HG03045 (cell line): Measurements from ENCODE around the gene CPM.
"Not testable (repeated sequence)": the region's sequence is repeated elsewhere in the genome, so short reads cannot be mapped to it uniquely, and the experiment has no call there.

Experiments used
- ATAC-seq: cut with Tn5 transposase; IDR thresholded peaks from one replicate; pipeline ENCODE4 v1.9.1; 2021; ENCODE audit warnings: mild to moderate bottlenecking, moderate library complexity; ENCODE audit not compliant: unreplicated experiment

The CPM gene

DNA sequence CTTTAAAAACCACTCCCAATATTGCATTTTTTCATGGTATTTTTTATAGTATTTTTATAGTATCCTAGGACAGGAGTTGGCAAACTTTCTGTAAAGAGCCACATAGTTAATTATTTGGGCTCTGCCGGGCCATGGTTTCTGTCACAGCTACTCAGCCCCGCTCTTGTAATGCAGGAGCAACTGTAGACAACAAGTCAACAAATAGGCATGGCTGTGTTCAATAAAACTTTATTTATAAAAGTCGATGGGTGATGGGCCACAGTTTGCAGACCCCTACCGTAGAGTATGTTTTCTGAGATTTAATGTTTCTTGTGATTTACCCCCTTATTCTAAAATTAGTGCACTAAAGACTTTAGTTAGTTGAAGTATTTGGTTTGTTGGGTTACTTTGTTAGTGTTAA is 99.5 kb downstream of the CPM start:
- no peak for ATAC-seq

DNA sequence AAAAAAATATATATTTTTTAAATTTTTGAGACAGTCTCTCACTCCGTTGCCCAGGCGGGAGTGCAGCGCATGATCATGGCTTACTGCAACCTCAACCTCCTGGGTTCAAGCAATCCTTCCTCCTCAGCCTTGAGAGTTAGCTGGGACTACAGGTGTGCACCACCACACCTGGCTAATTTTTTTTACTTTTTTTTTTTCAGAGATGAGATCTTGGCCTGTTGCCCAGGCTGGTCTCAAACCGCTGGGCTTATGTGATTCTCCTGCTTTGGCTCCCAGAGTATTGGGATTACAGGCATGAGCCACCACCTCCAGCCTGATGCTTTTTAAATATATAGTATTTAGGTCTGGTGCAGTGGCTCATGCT is 100.5 kb downstream of the CPM start:
- ATAC-seq = no peak

DNA sequence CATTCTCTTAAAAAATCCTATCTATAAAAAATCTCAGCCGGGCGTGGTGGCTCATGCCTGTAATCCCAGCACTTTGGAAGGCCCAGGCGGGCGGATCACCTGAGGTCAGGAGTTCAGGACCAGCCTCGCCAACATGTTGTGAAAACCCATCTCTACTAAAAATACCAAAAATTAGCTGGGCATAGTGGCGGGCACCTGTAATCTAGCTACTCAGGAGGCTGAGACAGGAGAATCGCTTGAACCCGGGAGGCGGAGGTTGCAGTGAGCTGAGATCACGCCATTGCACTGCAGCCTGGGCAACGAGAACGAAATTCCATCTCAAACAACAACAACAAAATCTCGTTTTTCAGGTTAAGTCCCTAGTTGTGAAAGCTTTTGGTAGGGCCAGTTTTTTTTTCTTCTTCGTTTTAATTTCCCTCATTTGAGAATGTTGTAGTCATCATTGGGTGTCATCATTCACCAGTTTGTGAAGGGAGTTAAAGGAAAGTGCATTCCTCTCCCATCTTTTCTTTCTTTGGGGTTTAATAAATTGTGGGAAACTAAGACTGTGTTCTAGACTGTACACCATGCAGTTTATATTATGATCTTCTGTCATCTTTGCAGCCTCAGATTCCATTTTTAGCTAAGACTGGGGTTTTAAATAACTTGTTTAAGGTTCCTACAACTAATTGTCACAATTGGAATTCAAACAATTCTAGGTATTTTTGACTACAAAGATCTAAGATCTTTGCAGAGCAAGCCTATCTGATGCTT is 101.0 kb downstream of the CPM start:
- ATAC-seq = no peak

DNA sequence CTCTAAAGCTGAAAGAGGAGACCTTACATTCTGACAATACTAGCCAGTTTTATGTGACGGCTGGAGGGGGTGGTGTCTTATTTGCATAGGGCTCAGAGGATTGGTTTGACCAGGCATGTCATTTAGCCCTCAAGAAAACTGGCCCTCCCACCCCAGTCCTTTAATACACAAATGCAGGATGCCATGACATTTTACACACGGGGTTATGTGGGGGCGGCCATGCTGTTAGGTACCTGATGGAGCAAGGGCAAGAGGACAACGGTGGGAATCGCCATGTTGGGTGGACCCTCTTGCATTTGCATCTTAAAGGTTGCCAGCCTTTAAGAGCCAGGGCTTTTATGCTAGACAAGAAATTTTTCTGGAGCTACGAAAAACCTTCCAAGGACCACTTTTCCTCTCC is 101.7 kb downstream of the CPM start:
- ATAC-seq = no peak

DNA sequence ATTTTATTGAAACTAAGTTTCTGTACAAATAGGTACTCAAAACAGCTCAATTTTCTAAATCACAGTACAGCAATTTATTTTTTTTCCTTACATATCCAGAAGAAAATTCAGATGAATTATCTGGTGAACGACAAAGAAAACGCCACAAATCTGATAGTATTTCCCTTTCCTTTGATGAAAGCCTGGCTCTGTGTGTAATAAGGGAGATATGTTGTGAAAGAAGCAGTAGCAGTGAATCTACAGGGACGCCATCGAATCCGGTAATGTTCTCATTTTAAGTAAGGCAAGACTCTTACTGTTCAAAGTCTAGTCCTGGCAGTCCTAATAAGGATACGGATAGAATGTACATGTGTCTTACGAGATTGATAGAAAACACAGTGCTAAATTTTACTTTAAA is 104.3 kb downstream of the CPM start:
- ATAC-seq = no peak

DNA sequence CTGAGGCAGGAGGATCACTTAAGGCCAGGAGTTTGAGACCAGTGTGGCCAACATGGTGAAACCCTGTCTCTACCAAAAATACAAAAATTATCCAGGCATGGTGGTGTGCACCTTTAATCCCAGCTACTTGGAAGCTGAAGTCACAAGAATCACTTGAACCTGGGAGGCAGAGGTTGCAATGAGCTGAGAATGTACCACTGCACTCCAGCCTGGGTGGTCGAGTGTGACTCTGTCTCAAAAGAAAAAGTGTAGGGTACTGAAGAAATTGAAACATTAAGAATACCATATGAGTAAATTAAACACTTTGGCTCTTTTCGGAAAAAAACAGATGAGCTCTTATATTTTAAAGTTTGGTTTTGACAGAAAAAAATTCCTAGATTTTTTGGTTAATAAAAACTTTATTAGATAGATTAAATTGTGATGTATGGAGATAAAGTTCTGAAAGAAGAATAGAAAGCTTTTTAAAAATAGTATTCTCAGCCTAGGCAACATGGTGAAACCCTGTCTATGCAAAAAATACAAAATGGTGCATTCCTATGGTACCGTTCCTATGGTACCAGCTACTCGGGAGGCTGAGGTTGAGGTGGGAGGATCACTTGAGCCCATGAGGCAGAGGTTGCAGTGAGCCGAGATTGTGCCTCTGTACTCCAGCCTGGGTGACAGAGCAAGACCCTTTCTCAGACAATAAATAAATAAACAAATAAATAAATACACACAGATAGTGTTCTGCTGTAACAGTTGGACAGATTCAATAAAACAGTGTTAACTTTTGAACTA is 104.9 kb downstream of the CPM start:
- no peak for ATAC-seq

DNA sequence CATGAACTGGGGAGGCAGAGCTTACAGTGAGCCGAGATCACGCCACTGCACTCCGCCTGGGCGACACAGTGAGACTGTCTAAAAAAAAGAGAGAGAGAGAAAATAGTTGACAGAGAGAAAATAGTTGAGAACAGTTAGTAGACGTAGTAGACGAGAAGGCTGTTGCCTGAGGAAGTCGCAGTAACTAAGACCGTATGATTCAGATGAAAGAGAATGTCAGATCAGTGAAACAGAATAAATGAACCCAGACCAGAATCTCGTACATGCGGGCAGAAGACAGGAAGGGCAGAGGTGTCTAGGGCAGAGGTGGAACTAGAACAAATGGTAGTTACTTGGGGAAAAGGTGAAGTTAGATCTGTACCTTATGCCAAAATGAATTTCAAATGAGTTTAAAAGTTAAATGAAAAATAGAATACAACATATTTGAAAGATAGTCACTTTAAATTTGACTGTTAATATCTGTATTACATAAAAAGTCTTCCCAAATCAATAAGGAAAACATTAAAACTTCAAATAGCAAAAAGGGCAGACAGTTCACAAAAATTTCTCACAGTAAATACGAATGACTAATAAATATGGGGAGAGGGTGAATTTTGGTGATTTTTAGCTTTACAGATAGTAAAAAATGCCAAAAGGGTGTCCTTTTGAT is 107.3 kb downstream of the CPM start:
- ATAC-seq = no peak

DNA sequence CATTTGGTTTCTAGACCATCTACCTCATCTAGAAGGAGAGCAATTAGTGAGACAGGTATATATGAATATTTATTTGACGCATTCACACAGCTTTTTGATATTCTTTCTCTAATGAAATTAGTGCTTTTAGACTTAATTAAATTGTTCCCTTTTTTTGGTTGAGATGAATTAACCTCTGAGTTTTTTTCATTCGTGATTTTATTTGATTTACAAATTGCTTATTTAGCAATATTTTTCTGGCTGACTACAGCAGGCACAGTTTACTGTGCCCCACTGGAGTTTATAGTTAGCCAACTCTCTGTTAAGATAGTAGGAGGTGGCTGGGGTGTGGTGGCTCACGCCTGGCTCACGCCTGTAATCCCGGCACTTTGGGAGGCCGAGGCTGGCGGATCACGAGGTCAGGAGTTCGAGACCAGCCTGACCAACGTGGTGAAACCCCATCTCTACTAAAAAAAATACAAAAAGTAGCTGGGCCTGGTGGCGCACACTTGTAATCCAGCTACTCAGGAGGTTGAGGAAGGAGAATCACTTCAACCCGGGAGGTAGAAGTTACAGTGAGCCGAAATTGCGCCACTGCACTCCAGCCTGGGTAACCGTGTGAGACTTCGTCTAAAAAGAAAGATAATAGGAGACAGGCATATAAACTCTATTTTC is 108.2 kb downstream of the CPM start:
- ATAC-seq = no peak

DNA sequence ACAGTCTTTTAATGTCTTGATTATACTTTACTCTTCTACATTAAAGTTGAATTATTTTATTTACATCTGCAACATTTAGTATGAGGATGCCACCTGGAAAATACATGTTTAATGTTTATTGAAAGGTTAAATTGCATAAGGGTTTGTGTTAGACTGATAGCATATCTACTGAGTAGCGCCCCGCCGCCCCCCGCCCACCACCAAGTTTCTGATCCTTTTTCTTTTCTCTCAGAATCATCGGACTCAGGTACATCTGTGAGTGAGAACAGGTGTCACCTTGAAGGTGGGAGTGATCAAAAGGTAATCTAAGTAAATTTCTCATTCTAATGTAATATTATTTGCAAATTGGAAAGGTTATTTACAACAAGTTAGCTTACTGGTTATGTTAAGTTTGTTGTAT is 108.8 kb downstream of the CPM start:
- no peak for ATAC-seq

DNA sequence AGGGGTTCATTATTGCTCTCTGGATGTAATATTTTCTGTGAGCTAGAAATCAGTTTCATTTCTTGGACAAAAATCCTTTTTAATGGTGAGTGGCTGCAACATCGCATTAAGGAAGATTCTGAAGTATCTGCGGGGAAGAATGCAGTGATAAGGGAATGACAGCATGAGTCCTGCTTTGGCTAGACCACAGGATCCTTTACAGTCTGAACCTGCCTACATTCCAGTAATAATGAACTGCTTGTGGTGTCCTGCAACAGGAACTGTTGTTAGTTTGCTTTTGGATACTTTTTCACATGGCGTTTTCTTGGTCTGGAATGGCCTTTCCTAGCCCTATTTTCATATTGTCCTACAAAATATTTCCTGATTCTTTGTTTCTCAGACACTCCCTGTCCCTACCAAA is 109.3 kb downstream of the CPM start:
- ATAC-seq = no peak

DNA sequence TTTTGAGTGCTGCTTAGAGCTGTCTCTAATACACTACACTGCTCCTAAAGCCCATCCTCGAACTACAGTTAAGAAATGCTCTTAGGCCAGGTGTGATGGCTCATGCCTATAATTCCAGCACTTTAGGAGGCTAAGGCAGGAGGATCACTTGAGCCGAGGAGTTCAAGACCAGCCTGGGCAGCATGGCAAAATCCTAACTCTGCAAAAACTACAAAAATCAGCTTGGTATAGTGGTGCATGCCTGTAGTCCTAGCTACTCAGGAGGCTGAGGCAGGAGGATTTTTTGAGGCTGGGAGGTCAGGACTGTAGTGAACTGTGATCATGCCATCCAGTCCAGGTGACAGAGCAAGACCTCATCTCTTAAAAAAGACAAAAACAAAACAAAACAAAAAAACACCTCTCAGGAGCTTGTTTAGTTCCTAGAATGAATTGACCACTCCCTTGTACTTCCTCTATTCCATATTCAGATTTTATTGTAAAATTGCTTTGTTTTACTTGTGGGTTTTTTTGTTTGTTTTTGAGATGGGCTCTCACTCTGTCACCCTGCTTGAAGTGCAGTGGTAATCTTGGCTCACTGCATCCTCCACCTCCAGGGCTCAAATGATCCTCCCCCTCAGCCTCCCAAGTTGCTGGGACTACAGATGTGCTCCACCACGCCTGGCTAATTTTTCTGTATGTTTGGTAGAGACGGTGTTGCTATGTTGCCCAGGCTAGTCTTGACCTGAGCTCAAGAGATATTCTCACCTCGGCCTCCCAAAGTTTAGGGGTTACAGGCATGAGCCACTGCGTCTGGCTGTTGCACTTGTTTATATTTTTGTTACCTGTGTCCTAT is 111.4 kb downstream of the CPM start:
- ATAC-seq = no peak

DNA sequence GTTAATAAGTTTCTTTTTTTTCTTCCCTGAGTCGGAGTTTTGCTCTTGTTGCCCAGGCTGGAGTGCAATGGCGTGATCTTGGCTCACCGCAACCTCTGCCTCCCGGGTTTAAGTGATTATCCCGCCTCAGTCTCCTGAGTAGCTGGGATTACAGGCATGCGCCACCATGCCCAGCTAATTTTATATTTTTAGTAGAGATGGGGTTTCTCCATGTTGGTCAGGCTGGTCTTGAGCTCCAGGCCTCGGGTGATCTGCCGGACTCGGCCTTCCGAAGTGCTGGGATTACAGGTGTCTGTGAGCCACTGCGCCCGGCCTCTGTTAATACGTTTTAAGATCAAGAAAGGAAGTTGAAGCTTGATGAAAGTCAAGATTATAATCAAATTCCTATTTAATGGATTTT is 113.5 kb downstream of the CPM start:
- not testable (repeated sequence) for ATAC-seq

DNA sequence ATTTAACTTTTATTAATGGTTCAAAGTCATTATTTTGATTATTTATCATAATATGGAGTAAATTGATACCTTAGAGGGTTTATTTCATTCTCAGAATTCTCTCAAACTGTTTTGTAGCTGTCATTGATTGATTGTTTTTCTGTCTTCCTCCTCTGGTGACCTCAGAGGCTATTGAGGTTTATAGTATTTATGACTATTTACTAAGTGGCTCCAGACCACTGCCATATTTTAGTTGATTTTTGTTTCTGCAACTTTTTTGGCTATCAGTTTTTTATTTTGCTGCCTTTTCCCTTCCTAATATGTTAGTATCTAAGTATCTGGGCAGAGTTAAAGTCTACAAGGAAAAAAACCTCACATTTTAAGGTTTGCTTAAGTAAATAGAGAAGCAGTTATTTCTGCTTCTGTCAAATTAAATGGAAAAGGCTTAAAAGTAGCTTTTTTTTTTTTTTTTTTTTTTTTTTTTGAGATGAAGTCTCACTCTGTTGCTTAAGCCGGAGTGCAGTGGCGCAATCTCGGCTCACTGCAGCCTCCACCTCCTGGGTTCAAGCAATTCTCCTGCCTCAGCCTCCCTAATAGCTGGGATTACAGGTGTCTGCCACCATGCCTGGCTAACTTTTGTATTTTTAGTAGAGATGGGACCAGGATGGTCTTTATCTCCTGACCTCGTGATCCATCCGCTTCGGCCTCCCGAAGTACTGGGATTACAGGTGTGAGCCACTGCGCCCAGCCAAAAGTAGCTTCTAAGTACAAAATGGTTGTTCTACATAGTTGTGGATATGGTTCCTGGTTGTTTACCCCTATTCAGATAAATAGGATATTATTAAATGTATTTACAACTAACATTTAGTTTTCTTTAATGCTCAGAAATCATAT is 116.8 kb downstream of the CPM start:
- no peak for ATAC-seq

DNA sequence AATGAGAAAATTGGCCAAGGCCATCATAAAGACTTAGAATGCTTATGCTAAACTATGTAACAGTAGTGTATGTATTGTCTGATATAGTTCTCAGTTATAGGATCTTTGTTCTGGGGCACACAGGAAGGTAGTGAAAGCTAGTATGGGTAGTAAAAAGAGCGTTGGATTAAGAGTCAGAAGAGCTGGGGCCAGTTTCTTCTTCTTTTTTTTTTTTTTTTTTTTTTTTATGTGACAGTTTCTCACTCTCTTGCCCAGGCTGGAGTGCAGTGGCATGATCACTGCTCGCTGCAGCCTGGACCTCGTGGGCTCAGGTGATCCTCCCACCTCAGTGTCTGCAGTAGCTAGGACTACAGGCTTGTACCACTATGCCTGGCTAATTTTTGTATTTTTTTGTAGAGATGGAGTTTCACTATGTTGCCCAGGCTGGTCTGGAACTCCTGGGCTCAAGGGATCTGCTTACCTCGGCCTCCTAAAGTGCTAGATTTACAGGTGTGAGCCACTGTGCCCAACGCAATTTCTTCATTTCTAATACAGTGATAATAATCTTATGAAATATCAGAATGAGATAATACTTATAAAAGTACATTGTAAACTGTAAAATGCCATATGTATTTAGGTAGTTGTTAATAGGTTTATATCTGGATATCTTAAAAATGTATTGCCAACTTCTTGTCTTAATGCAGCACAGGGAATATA is 117.6 kb downstream of the CPM start:
- ATAC-seq = no peak

DNA sequence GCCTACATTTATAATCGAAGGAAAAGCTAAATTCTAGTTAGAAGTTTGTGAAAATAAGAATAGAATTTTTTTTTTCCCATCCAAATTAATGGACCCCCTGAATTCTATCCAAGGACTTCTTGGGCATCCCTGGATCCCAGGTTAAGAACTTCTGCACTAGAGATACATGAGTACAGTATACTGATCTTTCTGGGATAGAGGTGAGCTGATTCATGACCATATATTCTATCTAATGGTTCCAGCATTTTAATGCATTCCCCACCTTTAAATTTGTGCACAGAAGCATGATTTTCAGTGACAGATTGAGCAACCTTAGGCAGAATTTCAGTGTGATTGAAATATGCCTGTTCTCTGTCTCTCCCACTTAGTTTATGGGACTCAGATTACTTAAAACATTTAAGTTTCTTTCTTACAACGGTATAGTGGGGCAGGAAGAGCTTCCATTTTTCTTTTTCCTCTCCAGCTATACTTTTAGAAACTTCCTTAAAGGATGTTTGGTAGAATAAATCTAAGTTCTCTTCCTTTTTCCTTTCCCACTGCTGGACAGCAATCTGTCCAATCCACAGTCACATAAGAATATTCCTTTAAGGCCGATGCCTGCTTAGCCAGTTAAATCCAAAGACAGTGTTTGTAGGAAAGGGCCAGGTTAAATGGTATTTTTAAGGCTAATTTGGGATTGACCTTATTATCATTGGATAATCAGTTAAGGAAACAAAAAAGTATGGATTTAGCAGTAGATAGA is 118.3 kb downstream of the CPM start:
- no peak for ATAC-seq

DNA sequence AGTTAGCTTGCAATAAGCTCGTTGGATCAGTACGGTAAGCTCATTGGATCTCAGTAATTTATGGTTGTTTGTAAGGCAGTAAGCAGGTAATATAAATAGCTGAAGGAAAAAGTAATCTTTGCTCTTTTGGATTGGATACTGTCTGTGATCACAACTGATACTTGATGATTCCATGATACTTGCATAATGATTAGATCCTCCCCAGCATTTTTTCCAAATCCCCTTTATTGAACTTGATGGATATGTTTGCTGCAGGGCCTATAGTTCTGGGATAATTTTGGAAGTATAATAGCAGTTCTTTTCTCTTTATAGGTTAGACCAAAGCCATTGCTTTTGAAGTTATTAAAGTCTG is 119.8 kb downstream of the CPM start:
- no peak for ATAC-seq

DNA sequence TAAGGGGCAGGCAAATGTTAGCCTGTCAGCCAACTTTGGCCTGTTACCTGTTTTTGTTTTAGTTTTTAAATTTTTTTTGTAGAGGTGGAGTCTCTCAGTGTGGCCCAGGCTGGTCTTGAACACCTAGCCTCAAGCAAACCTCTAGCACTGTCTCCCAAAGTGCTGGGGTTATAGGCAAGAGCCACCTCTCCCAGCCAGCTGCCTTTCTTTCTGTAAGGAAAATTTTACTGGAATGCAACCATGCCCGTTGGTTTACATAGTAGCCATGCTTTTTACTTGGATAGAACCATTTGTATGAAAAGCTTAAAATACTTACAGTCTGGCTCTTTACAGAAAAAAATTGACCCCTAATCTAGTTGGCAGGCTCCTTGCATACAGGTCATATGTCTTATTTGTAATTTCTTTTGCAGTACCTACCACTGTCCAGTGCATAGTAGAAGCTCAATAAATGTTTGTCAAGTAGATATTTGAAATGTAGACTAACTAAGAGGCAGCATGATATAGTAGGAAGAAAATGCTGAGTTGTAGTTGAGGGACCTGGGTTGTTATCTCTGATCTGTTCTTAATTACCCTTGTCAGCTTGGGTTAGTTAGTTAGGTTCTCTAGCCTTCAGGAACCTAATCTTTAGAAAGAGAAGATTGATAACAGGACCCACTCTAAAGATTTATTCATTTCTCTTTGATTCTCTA is 120.3 kb downstream of the CPM start:
- ATAC-seq = no peak

DNA sequence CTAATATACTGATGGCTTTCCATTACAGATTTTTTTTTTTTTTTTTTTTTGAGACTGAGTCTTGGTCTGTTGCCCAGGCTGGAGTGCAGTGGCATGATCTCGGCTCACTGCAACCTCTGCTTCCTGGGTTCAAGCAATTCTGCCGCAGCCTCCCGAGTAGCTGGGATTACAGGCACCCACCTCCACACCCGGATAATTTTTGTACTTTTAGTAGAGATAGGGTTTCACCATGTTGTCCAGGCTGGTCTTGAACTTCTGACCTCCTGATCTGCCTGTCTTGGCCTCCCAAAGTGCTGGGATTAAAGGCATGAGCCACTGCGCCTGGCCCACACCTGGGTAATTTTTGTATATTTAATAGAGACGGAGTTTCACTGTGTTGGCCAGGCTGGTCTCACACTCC is 121.4 kb downstream of the CPM start:
- ATAC-seq = not testable (repeated sequence)
